ENCODE data around the gene PABPC4L. TPM values are rescaled to one million over a fixed set of nuclear protein-coding genes. Genes with fewer than 3 reads are reported as not detected.
"Not testable (repeated sequence)": the region's sequence is repeated elsewhere in the genome, so short reads cannot be mapped to it uniquely, and the experiment has no call there.

Gene PABPC4L
- total RNA-seq, 1 donor from 2014 or later = 3.7 TPM

GRCh38 chr4:134216411-134216810 is 14.8 kb upstream of the PABPC4L start:
- Mint-ChIP-seq H3K27ac (ENCODE audit: unreplicated experiment) (no peak overlapping the region), H3K36me3 (ENCODE audit: unreplicated experiment) (no peaks in the 10 kb centered on the region), H3K9me3 (ENCODE audit: unreplicated experiment) (peaks cover 8% of the 10 kb centered on the region), H3K4me1 (ENCODE audit: unreplicated experiment) (peaks cover 5% of the 10 kb centered on the region), H3K27me3 (ENCODE audit: unreplicated experiment) (no peaks in the 10 kb centered on the region), H3K4me3 (ENCODE audit: unreplicated experiment) (no peak overlapping the region)
- TF ChIP-seq, protein P1, sequence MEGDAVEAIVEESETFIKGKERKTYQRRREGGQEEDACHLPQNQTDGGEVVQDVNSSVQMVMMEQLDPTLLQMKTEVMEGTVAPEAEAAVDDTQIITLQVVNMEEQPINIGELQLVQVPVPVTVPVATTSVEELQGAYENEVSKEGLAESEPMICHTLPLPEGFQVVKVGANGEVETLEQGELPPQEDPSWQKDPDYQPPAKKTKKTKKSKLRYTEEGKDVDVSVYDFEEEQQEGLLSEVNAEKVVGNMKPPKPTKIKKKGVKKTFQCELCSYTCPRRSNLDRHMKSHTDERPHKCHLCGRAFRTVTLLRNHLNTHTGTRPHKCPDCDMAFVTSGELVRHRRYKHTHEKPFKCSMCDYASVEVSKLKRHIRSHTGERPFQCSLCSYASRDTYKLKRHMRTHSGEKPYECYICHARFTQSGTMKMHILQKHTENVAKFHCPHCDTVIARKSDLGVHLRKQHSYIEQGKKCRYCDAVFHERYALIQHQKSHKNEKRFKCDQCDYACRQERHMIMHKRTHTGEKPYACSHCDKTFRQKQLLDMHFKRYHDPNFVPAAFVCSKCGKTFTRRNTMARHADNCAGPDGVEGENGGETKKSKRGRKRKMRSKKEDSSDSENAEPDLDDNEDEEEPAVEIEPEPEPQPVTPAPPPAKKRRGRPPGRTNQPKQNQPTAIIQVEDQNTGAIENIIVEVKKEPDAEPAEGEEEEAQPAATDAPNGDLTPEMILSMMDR (IDR thresholded peaks at IDR 0.05) = no peak
- DNase-seq (ENCODE audit: extremely low spot score, unreplicated experiment) = no peak

DNA sequence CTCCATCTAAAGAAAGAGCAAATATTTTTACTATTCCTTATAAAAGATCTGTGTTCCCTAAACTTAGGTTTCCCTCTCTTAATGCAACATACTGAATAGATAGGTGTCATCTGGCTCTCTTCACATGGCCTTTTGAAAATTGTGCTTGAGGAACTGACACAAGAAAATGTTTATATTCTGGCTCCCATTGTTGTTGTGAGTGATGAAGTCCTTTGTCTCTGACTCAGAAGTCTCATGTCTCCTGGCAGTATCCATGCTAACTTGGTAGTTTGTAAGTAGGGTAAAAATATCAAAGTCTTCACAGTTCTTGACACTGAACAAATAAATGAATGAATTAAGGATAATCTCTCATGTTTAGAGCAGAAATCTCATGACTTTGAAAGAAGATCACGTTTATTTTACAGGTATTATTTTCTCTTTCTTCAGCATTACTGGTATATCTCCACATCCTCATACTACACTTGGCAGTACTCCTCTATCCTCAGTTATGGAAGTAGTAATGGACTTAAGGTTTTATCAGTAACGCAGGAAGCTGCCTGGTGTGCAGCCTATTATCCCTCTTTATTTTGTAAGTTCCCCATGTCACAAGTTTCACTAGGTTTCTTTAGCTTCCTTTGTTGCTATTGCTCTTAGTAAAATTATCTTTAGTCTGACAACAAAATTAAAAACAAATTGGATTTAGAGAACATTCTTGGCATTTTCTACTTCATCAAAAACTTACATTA is 14.2 kb upstream of the PABPC4L start:
- Mint-ChIP-seq H3K27me3 (ENCODE audit: unreplicated experiment) (no peaks in the 10 kb centered on the region), H3K4me1 (ENCODE audit: unreplicated experiment) (peaks cover 5% of the 10 kb centered on the region), H3K4me3 (ENCODE audit: unreplicated experiment) (no peak overlapping the region)

GRCh38 chr4:134207955-134208354 is 6.4 kb upstream of the PABPC4L start:
- not testable (repeated sequence) for H3K27me3 Mint-ChIP-seq (ENCODE audit: unreplicated experiment)
- peaks cover 11% of the 10 kb centered on the region for H3K9me3 Mint-ChIP-seq (ENCODE audit: unreplicated experiment)

More for the DNA sequence above, 14.2 kb upstream of the PABPC4L start:
- Mint-ChIP-seq H3K36me3 (ENCODE audit: unreplicated experiment) (no peaks in the 10 kb centered on the region), H3K27ac (ENCODE audit: unreplicated experiment) (no peak overlapping the region), H3K9me3 (ENCODE audit: unreplicated experiment) (peaks cover 8% of the 10 kb centered on the region)
- DNase-seq (ENCODE audit: extremely low spot score, unreplicated experiment) = no peak
- TF ChIP-seq, protein P1 (IDR thresholded peaks at IDR 0.05) = no peak

DNA sequence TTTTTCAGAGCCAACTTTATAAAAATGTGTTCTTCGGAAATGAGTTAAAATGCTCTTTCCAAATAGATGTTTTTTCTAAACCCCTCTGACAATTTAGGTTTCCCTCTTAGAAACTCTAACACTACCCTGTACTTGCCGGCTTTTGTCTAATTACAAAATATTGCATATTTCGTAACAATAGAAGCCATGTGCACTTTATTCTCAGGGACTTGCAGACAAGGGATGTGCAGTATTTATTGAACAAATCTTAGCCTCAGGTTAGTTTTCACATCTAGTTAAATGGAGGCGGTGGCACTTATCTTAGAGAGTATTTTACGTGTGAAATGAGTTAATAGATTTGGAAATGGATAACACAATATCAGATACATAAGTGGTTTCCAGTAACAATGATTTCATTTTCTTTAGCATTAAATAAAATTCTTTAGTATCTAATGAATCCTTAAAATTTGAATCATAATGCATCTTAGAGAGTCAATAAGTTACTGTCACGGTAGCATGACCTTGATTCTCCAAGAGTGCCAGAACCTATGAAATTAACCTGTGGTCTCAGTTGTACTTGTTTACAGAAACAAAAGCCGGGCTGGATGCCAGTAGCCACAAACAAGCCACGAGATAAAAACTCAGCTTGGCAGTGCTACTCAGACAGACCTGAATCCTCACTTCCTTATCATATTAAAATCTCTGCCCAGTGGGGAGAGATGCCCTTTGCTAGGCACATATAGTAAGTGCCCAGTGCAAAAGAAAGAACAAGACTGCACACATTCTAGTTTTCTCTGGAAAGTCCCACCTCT is 772 bp upstream of the PABPC4L start:
- peaks cover 5% of the 10 kb centered on the region for H3K36me3 Mint-ChIP-seq (ENCODE audit: unreplicated experiment)
- TF ChIP-seq, protein P1 (IDR thresholded peaks at IDR 0.05) = no peak
- H3K4me1 Mint-ChIP-seq (ENCODE audit: unreplicated experiment) = peaks cover 22% of the 10 kb centered on the region
- no peak overlapping the region for H3K27ac Mint-ChIP-seq (ENCODE audit: unreplicated experiment)
- no peak for DNase-seq (ENCODE audit: extremely low spot score, unreplicated experiment)
- no peaks in the 10 kb centered on the region for H3K27me3 Mint-ChIP-seq (ENCODE audit: unreplicated experiment)
- H3K4me3 Mint-ChIP-seq (ENCODE audit: unreplicated experiment) = peak overlapping the region; percentile 79
- H3K9me3 Mint-ChIP-seq (ENCODE audit: unreplicated experiment) = peaks cover 3% of the 10 kb centered on the region

More at GRCh38 chr4:134207955-134208354, 6.4 kb upstream of the PABPC4L start:
- H3K27ac Mint-ChIP-seq (ENCODE audit: unreplicated experiment); H3K4me3 Mint-ChIP-seq (ENCODE audit: unreplicated experiment); H3K36me3 Mint-ChIP-seq (ENCODE audit: unreplicated experiment); DNase-seq (ENCODE audit: extremely low spot score, unreplicated experiment); H3K4me1 Mint-ChIP-seq (ENCODE audit: unreplicated experiment): not testable (repeated sequence)

- H3K4me3 Mint-ChIP-seq (ENCODE audit: unreplicated experiment) = peak overlapping the region; percentile 79
- H3K4me1 Mint-ChIP-seq (ENCODE audit: unreplicated experiment) = peaks cover 24% of the 10 kb centered on the region
- no peak for DNase-seq (ENCODE audit: extremely low spot score, unreplicated experiment)
- TF ChIP-seq, protein P1 (IDR thresholded peaks at IDR 0.05) = no peak
- H3K36me3 Mint-ChIP-seq (ENCODE audit: unreplicated experiment) = peaks cover 5% of the 10 kb centered on the region
- H3K9me3 Mint-ChIP-seq (ENCODE audit: unreplicated experiment) = no peaks in the 10 kb centered on the region
- no peaks in the 10 kb centered on the region for H3K27me3 Mint-ChIP-seq (ENCODE audit: unreplicated experiment)
- H3K27ac Mint-ChIP-seq (ENCODE audit: unreplicated experiment) = peak overlapping the region; percentile 82
Observed at GRCh38 chr4:134200811-134201215, 776 bp downstream of the PABPC4L start.

Data from osteocyte (in vitro differentiated cells).